ENCODE measurements around the gene DAB2.
A peak's percentile ranks its signal among the peaks of the same experiment; 100 is the strongest.

Gene DAB2

GRCh38 chr5:39424736-39425637 is at the start of gene DAB2:
TSS of gene DAB2 (minus strand) at chr5:39424980. CDS start at chr5:39394320, 30,660 bp downstream.
- TF ChIP-seq CTCF (IDR thresholded peaks at IDR 0.05; ENCODE audit: extremely low read depth, missing control alignments): no peak
- DNase-seq (ENCODE audit: low spot score): peak; percentile 12

- no peak for DNase-seq (ENCODE audit: low spot score)
- TF ChIP-seq CTCF (IDR thresholded peaks at IDR 0.05; ENCODE audit: extremely low read depth, missing control alignments): no peak
Observed at GRCh38 chr5:39473156-39473775, 48.5 kb upstream of the DAB2 start.

DNA sequence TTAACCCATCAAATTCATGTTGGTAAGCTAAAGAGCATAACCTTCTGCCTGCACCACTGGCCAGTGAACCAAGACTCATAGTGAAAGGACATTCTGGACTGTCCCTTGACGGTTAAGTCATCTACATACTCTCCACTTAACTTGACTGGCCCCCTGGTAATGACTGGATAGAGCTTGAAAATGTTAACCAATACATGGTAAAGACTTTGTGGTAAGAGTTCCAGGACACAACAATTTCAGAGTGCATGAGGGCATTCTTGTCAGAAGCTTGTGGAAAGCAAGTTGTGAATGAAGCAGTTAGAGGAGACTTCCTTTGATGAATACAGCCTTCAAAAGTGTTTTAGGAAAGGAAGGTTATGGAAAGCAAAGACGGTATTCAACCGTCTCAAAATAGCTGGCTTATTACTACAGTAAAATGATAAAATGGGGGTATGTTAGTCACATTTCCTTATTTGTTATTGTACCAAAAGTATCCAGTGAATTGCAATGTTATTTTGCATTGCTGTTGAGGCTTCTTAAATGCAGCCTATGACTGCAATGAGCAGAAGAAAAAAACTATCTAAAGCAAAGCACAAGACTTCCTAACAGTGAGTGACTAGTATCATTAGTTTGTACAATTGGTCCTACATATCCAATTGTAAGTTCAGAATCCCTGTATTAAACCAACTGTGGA is 47.2 kb upstream of the DAB2 start:
- TF ChIP-seq CTCF (IDR thresholded peaks at IDR 0.05; ENCODE audit: extremely low read depth, missing control alignments): no peak
- DNase-seq (ENCODE audit: low spot score): no peak

- TF ChIP-seq CTCF (IDR thresholded peaks at IDR 0.05; ENCODE audit: extremely low read depth, missing control alignments): no peak
- DNase-seq (ENCODE audit: low spot score): no peak
Observed at GRCh38 chr5:39470811-39471210, 46.0 kb upstream of the DAB2 start.

GRCh38 chr5:39469777-39470415 is 45.1 kb upstream of the DAB2 start:
- DNase-seq (ENCODE audit: low spot score): no peak
- TF ChIP-seq CTCF (IDR thresholded peaks at IDR 0.05; ENCODE audit: extremely low read depth, missing control alignments): no peak

GRCh38 chr5:39469176-39469575 is 44.4 kb upstream of the DAB2 start:
- no peak for TF ChIP-seq CTCF (IDR thresholded peaks at IDR 0.05; ENCODE audit: extremely low read depth, missing control alignments)
- DNase-seq (ENCODE audit: low spot score): no peak

All from GM20000 (cell line).